ENCODE measurements around the gene POLR1B.
"Not testable (repeated sequence)": the region's sequence is repeated elsewhere in the genome, so short reads cannot be mapped to it uniquely, and the experiment has no call there.

POLR1B gene

GRCh38 chr2:112541315-112542122 lies 746 bp upstream of the POLR1B start:
- no peak for FAIRE-seq

DNA sequence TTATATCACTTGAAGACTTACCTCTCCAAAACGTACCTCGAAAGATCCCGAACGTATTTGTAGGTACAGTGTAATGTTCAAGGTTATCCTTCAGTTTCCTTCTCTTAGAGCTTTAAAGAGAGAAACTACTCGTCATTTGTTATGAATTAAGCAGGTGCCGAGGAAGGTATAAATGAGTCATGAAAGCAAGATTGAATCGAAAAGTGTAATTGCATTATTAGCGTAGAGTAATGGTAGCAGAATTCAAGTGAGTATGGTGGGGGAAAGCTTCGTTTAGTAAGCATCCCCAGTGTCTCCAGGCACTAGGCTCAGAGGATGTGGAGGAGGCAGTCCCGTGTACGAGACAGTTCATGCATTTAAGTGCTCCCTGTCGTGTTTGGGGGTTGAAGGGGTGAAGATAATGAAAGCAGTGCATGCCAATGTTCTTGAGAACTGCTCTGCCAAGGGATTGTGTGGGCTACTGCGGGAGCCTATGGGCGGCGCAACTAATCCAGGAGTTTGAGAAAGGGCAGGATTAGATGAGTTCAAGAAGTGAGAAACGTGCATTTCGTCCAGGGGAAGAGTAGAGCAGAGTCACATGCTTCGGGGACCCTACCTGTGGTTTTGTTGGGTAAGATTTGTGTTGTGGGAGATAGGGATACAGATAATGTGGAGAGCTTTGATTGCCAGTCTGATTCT lies 858 bp downstream of the POLR1B start:
- no peak for FAIRE-seq

DNA sequence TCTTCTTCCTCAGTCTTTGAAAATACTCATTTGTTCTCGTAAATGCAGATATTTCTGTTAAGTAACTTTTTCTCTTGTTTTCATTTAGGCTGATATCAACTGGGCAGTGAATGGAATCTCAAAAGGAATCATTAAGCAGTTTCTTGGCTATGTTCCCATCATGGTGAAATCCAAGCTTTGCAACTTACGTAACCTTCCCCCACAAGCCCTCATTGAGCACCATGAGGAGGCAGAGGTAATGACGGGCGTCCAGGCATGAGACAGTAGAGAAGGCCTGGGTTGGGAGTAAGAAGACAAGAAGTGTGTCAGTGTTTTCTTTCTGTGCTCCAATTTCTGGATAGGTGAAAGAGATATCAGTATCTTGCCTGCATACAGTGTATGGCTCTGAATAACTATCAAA lies 5.1 kb downstream of the POLR1B start:
- FAIRE-seq, result no peak

GRCh38 chr2:112548980-112549379 lies 6.7 kb downstream of the POLR1B start:
- no peak for FAIRE-seq

DNA sequence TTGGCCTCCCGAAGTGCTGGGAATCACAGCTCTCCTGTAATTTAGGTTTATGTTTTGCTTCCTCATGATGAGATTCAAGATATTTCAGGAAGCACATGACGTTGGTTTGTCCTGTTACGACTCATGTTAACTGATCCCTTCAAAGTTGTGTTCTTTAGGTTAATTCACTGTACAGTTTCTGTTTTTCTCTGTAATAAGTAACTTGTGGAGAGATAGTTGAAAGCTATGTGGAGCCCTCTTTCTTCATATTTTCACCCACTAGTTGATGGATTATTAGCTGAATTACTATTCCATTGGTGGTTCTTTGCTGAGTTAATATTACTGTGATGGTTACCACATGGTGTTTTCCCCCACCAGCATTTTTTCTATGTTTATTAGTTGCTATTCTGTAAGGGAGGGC lies 23.8 kb downstream of the POLR1B start:
- no peak for FAIRE-seq

DNA sequence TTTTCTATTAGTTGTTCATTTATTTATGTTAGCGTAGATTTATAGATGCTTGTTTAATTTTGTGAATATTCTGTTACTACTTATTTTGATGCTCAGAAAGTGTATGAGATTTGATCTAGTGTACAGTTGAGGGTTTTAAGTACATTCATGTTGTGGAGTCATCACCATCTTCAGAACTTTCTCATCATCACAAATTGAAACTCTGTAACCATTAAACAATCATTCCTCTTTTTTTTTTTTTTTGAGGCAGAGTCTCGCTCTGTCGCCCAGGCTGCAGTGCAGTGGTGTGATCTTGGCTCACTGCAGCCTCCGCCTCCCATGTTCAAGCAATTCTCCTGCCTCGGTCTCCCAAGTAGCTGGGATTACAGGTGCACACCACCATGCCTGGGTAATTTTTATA lies 24.2 kb downstream of the POLR1B start:
- not testable (repeated sequence) for FAIRE-seq

GRCh38 chr2:112572005-112572404 lies 29.7 kb downstream of the POLR1B start:
- no peak for FAIRE-seq

- FAIRE-seq, result no peak
Observed at GRCh38 chr2:112577756-112578155, 35.5 kb downstream of the POLR1B start.

DNA sequence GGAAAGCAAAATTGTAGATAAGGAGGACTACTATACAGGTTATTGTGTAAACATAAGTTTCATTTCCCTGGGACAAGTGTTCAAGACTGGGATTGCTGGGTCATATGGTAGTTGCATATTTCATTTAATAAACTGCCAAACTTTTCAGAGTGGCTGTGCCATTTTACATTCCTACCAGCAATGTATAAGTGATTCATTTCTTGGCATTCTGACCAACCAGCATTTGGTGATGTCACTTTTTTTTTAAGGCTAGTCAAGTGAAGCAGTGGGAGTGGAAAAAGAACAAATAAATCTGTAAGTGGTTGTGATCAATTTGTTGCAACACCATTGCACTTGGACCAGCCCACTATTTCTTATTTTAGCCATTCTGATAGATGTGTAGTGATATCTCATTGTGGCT lies 37.0 kb downstream of the POLR1B start:
- FAIRE-seq, result no peak

DNA sequence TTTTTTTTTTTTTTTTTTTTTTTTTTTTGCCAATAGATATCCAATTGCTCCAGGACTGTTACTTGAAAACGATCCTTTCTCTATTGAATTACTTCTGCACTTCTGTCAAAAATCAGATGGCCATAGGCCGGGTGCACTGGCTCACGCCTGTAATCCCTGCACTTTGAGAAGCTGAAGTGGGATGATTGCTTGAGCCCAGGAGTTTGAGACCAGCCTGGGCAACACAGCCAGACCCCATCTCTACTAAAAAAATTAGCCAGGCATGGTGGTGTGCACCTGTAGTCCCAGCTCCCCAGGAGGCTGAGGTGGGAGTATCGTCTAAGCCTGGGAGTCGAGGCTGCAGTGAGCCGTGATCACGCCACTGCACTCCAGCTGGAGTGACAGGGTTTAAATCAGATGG lies 37.8 kb downstream of the POLR1B start:
- no peak for FAIRE-seq

DNA sequence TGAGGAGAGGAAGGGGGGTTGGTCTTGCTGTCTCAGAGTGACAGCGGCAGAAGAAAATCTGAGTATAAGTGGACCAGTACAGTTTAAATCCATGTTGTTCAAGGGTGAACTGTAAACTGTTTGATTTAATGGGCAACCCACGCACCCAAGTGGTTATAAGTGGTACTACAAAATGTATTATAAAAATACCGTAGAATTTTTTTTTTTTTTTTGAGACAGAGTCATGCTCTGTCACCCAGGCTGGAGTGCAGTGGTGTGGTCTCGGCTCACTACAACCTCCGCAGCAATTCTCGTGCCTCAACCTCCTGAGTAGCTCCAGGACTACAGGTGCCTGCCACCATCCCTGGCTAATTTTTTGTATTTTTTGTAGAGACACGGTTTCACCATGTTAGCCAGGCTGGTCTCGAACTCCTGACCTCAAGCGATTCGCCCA lies 40.1 kb downstream of the POLR1B start:
- peak; percentile 66 for FAIRE-seq

GRCh38 chr2:112583497-112584133 lies 41.4 kb downstream of the POLR1B start:
- no peak for FAIRE-seq

GRCh38 chr2:112584134-112584890 lies 42.0 kb downstream of the POLR1B start, which contains the start of gene CHCHD5:
TSS of gene CHCHD5 (plus strand) at chr2:112584609. CDS start at chr2:112584648, 39 bp downstream.
- no peak for FAIRE-seq

- no peak for FAIRE-seq
Observed at GRCh38 chr2:112584891-112585250, 42.6 kb downstream of the POLR1B start.

GRCh38 chr2:112585400-112585799 lies 43.1 kb downstream of the POLR1B start:
- no peak for FAIRE-seq

DNA sequence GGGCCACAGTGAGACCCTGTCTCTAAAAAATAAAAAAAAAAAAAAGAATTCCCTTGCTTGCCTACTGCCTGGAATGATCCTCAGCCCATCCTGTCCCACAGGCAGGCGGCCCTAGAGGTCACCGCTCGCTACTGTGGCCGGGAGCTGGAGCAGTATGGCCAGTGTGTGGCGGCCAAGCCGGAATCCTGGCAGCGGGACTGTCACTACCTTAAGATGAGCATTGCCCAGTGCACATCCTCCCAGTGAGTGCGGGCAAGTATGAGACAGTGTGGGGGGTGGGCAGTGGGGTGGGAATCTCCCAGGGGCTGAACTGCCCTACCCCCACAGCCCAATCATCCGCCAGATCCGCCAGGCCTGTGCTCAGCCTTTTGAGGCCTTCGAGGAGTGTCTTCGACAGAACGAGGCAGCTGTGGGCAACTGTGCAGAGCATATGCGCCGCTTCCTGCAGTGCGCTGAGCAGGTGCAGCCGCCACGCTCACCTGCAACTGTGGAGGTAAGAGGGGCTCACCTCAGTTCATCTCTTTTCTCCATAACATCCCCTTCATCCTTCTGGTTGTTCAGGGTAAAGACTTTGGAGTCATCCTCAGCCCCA lies 43.7 kb downstream of the POLR1B start:
- no peak for FAIRE-seq

DNA sequence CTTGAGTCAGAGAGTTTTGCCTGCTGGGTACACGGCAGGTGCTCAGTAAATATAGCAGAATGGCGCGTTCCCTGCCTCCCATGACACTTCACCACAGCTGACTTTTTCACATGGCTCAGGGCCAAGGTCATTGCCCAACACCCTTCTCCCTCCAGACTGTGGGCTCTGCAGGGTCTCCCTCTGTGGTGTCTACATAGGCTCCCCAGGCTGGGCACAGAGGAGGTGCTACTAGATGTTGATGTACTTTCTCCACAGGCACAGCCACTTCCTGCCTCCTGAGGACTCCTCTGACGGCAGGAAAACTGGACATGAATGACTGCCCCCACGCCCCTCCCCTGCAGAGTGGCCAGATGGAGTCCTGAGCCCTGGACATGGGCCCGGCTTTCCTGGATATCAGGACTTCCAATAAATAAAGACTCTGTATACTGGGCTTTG lies 46.4 kb downstream of the POLR1B start:
- no peak for FAIRE-seq

GRCh38 chr2:112591413-112591812 lies 49.1 kb downstream of the POLR1B start:
- no peak for FAIRE-seq

DNA sequence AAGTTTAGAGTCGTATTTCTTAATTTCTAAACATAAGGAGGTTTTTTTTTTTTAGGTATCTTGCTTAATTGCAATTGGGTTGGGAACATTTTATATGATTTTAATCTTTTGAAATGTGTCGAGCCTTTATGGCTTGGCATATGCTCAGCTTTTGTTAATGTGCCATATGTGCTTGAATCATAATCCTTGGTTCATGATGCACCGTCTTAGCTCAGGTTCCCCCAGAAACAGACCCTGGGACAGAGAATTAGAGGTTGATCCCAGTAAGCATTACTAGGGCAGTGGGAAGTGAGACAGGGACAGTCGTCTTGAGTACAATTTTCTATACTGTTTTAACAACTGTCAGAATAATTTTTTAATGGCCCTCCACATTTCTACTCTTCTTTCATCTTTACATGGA lies 51.5 kb downstream of the POLR1B start:
- no peak for FAIRE-seq

DNA sequence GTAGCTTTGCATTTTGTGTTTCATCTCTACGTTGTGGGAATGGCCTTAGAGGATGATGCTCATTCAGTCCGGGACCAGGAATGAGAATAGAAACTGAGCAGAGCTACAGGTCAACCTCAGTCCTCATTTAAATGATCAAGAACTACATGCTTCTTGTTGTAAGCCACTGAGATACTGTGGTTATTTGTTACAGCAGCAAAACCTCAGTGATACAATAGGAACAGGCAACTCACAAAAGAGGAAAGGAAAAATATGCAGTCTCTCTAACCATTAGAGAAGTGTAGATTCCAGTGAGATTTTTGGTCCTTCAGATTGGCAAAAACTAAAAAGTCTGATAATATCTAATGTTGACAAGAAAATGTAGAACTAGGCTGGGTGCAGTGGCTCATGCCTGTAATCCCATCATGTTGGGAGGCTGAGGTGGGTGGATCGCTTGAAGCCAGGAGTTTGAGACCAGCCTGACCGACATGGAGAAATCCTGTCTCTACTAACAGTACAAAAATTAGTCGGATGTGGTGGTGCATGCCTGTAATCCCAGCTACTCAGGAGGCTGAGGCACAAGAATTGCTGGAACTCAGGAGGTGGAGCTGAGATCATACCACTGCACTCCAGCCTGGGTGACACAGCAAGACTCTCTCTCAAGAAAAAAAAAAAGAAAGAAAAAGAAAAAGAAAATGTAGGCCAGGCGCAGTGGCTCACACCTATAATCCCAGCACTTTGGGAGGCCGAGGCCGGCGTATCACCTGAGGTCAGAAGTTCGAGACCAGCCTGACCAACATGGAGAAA lies 55.5 kb downstream of the POLR1B start:
- no peak for FAIRE-seq

DNA sequence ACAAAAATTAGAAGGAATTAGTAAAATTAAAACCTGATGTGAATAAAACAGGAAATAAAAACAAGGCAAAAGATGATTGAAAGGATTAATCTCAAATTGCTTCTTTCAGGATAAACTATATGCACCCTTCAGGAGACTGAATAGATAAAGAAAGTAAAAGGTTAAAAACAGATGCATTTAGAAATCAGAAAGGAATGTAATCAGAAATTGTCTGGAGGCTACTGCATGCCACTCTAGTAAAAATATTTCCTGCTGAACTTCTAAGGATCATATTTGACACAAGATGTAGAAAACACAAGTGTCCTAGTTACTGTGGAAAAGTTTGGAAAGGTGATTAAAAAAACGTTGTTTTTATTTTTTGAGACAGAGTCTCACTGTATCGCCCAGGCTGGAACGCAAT lies 58.4 kb downstream of the POLR1B start:
- FAIRE-seq, result no peak

DNA sequence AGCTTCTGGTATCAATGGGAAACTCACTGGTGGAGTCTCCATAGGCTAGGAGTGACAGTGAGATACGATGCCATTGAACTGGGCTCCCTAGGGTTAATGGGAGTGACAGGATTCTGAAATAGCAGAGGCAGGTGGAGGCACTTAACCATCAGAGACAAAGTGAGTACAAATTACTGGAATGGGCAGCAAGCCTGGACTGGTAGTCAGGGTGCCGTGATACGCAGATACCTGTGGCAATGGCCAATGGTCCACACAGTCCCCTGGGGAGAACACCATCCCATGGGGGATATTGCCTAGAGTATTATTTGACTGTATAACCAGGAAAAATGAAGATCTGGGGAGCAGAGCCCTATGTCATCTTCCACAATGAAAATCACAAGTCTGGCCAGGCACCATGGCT lies 59.5 kb downstream of the POLR1B start:
- no peak for FAIRE-seq
